GM21390 (cell line): Measurements from ENCODE around the gene SRRM3.
"Not testable (repeated sequence)": the region's sequence is repeated elsewhere in the genome, so short reads cannot be mapped to it uniquely, and the experiment has no call there.

Experiments used
- ATAC-seq: cut with Tn5 transposase; IDR thresholded peaks from one replicate; pipeline ENCODE4 v1.9.1; 2021; ENCODE audit not compliant: unreplicated experiment

SRRM3 gene

DNA sequence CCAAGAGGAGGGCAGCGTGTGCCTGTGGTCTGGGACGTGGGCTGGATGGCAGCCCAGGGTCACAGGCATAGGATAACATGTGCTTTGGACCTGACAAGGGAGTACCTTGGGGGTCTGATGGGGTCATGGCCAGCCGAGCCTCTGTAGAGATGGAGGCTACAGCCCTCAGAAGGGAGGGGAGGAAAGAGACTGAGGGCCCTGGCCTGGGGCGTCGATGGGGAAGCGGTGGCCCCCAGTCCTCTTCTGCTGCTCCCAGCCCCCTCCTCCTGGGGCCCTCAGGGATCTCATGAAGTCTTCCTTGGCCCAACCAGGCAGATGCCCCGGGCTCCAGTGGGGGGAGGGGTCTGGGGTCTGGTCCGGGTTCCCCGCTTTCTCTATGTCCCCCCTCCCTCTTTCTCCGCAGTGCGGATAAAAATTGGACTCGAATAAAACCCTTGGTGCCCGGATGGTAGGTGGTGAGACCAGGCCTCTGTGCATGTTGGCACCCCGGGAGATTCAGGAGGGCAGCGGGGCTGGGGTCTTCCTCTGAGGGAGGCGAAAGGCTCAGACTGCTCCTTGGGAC is 85.2 kb downstream of the SRRM3 start:
- ATAC-seq, result no peak

- ATAC-seq, result not testable (repeated sequence)
Observed at GRCh38 chr7:76290847-76291350, 89.2 kb downstream of the SRRM3 start.

- peak; percentile 86 for ATAC-seq
Observed at GRCh38 chr7:76291351-76292212, 89.9 kb downstream of the SRRM3 start.

DNA sequence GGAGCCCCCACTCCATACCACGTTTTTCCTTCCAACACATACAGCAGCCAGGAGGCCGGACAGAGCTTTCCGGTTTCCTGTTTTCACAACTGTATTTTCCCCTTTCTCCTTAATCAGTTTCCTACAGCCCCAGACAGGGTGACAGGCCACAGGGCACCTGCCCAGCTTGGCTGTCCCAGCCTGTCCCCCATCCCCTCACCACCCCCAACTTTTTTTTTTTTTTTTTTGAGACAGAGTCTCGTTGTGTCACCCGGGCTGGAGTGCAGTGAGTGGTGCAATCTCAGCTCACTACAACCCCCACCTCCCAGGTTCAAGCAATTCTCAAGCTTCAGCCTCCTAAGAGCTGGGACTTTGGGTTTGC is 90.5 kb downstream of the SRRM3 start:
- no peak for ATAC-seq

- ATAC-seq, result not testable (repeated sequence)
Observed at GRCh38 chr7:76292911-76293310, 91.2 kb downstream of the SRRM3 start.

DNA sequence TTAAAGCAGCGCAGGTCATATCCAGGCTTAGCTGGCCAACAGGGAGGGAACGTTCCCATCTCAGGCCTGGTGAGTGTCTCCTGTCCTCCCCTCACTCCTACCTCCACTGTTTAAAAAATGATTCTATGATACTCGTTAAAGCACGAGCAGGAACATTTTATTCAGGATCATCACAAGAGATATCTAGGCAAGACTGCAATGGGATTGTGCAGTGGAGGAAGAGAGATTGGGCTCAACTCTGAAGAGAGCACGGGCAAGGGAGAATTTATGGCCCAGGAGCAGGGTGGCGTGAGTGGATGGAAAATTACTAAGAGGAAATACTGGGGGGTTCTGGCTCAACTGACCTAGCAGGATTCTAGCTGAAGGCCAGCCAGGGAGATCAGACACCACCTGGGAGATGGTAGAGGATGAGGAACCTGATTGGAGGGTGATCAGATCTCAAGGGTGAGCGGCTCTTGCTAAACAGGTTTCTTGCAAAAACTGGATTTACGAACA is 91.8 kb downstream of the SRRM3 start:
- no peak for ATAC-seq

DNA sequence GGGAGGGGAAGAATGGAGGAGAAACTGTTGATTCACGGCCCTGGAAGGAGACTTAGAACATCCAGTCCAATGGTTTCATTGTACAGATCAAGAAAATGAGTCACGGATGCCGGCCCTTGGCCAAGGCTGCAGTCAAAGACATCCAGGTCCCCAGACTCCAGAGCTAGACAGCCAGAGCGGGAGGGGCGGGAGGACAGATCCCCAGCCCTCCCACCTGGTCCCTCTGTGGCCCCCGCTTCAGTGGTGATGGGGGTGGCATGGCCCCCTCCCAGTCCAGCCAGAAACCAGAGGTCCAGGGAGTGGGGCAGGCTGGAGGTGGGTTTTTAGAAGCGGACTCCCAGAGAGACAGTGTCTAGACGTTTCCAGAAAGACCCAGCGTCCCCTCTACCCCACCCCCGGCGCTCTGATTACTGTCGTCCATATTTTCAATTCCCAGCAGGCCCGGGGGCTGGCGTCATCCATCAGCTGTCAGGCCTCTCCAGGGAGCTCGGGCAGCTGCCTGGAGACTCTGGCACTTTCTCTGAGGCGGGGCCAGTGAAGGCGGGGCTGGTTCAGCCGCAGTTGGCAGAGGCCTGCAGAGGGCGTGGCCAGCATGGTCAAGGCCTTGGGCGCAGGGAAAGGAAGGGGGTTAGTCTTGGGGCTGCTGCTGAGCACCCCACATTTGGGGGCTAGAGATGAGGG is 92.8 kb downstream of the SRRM3 start:
- ATAC-seq, result no peak

DNA sequence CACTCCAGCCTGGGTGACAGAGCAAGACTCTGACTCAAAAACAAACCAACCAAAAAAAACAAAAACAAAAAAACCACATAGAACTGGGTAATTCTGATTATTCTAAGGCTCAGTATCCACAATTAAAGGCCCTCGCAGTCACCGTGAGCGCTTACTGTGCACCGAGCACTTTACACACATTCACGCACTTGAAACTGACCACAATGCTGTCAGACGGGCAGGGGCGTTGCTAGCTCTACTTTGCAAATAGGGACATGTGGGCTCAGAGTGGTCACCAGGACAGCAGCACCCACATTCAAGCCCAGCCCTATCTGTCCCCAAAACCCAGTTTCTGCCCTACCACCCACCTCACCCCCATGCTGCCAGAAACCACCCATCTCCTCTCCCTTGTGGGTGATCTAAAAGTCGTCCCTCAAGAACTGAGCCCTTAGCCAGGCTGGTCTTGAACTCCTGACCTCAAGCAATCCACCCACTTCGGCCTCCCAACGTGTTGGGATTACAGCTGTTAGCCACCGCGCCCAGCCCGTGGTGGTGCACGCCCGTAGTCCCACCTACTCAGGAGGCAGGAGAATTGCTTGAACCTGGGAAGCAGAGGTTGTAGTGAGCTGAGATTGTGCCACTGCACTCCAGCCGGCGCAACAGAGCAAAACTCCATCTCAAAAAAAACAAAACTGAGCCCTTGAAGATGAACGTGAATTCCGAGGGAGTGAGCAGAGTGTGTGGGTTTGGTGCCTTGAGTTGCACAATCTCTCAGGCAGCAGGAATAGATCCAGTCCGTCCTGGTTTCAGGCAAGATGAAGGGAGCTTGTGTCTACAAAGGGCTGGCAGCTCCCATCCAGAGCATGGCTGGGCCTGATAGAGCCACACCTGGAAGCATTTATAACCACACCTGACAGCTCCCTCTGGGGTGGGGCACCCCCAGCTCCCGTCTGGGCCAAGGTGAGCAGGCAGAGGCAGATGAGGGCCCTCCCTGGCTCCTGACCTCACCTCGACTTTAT is 95.3 kb downstream of the SRRM3 start:
- no peak for ATAC-seq

DNA sequence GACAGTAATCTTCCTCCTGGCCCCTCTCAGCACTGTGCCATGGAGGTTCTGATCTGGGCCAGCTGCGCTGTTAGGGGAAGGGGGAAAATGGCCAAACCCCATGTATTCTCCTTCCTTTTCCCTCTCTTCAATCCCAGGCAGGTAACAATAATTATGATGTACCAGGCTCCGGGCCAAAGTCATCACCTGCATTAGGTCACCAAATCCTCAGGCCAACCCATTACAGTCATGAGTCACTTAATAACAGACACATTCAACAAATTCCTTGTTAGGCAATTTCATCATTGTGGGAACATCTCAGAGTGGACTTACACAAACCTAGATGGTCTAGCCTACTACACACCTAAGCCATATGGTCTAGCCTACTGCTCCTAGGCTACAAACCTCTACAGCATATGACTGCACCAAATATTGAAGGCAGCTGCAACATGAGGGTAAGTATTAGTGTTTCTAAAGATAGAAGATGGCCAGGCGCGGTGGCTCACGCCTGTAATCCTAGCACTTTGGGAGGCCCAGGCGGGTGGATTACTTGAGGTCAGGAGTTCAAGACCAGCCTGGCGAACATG is 98.6 kb downstream of the SRRM3 start:
- ATAC-seq, result no peak

DNA sequence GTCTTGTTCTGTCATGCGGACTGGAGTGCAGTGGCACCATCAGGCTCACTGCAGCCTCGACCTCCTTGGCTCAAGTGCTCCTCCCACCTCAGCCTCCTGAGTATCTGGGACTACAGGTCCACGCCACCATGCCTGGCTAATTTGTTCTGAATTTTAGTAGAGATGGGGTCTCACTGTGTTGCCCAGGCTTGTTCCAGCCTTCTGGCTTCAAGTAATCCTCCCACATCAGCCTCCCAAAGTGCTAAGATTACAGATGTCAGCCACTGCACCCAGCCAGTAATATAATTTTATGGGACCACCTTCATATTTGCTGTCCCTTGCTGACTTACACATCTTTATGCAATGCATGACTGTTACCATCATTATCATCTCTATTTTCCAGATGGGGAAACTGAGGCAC is 99.3 kb downstream of the SRRM3 start:
- ATAC-seq, result no peak

GRCh38 chr7:76302347-76303201 is 100.9 kb downstream of the SRRM3 start, which contains the start of gene HSPB1:
HSPB1 (plus strand) TSS chr7:76302673; CDS start chr7:76302713, 40 bp downstream.
- peak; percentile 50 for ATAC-seq

DNA sequence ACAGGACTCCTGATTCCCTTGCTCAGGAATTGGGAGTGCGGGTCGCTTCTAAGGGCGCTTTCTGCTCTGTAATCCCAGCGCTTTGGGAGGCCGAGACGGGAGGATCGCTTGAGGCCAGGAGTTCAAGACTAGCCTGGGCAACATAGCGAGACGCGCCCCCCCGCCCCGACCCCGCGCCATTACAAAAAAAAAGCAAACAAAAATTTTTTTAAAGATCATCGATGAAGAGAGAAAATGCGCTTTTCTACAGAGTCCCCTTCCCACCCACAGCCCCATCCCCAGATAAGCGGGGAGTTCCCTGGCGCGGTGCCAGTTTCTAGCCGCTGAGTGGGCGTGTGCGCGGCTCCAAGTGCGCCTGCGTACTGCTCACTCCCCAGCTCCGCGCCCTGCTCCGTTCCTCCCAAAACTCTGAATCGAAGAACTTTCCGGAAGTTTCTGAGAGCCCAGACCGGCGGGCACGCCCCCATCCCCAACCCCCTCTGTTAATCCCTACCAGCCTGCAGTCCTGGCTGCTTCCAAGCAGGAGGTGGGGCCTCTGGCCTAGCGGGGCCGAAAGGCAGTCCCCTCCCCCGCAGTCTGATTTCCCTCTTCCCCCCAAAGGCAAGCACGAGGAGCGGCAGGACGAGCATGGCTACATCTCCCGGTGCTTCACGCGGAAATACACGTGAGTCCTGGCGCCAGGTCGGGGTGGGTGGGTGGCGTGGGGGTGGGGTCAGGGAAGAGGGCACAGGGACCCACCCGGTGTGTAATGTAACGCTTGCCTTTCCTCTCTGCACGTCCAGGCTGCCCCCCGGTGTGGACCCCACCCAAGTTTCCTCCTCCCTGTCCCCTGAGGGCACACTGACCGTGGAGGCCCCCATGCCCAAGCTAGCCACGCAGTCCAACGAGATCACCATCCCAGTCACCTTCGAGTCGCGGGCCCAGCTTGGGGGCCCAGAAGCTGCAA is 101.8 kb downstream of the SRRM3 start:
- ATAC-seq, result peak; percentile 36

GRCh38 chr7:76304888-76305375 is 103.2 kb downstream of the SRRM3 start:
- ATAC-seq, result no peak

DNA sequence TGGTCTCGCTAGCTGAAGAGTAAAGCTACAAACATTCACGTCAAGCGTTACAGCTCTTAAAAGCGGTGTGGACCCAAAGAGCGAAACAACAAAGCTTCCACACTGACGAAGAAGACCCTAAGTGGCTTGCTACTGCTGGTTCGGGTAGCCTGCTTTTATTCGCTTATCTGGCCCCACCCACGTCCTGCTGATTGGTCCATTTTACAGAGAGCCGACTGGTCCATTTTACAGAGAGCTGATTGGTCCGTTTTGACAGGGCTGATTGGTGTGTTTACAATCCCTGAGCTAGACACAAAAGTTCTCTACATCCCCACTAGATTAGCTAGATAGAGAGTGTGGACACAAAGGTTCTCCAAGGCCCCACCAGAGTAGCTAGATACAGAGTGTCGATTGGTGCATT is 107.2 kb downstream of the SRRM3 start:
- not testable (repeated sequence) for ATAC-seq

GRCh38 chr7:76309341-76310101 is 107.8 kb downstream of the SRRM3 start:
- not testable (repeated sequence) for ATAC-seq

DNA sequence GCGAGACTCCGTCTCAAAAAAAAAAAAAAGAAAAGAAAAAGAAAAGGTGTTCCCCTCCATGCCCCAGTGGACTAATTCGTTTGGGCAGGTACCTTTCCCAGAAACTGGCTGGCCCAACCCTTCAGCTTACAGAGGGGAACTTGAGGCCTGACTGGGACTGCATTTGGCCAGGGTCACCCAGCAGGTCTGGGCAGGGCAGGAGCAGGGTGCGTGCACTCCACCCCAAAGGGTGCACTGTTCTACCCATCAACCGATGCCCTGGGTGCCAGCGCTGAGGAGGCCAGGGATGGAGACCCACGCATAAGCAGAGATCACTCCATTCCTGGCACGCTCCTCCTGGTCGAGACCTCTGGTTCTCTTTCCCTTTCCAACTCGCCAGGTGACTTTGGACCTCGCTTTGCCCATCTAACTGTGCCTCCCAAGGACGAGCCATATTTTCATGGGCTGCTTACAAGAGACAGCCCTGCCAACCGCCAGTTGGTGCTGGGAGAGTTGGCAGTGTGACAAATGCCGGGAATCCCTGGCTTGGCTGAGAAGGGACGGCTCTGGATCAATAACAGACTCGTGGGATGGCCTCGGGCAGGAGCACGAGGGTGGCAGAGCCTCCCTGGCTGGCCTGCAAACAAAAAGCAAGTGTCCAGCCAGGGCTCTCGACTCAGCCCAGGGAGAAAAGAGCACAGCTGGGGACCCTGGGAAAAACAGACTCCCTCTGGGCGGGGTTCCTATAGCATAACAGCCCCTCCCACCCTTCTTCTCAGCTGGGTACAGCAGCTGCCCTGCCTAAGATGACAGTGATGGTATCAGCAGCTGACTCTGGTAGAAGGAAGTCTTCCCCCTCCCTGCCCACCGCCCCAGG is 108.6 kb downstream of the SRRM3 start:
- ATAC-seq, result no peak
